GM19099 (cell line): ENCODE data around the gene CSRP1.
A peak's percentile ranks its signal among the peaks of the same experiment; 100 is the strongest.

Experiments used
- POLR2A ChIP-seq: IDR thresholded peaks from 3 replicates; pipeline ENCODE4 v1.6.1; 2011; ENCODE audit warnings: low read depth; ENCODE audit not compliant: insufficient read length; ENCODE audit errors: extremely low read depth

CSRP1 gene

DNA sequence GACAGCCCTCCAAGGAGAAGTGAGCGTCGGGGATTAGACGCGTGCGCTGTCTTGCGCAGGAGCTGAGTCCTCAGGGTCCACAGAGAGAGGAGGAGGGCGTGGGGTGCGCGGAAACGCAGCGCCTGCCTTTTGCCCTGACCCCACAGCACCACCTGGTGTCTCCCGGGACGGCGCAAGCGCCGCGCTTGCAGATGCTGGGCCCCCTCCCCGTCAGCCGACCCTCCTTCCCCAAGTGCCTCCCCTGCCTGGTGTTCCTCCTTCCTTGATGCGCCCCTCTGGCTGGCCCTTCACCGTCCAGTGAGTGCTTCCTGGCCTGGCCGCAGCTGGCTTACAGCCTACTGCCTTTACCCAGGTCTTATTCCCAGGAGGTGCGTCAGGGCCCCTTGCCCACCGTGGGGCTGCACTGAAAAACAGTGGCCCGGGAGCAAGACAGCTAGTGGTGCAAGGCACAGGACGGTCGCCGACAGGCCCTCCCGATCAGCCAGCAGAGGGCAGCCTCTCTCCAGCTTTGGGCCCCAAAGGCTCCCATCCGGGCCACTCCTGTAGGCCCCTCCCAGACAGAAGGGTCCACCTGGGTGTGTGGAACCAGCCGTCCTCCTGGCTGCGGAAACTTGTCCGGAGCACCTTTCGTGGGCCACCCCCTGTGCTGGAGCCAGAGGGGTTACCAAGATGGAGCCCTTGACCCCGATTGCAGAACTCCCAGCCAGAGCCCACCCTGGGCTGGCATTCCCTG, 25.0 kb downstream of the CSRP1 start:
- TF ChIP-seq POLR2A = no peak

DNA sequence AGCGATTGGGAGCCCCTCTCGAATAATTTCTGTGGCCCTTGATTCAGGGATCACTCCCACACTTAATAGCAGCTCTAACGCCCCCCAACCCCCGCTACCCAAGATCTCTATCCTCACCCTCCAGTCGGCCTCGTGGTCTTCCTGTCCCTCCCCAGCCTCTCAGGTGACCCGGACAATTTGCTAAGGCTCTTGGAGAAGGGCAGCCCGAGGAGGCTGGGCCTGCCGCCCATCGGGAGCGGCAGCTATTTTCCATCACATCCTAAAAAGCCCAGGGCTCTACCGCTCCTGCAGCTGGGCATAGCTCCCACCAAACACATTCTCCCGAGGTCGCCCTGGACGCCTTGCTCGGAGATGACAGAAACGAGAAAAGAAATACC, 25.9 kb downstream of the CSRP1 start:
- TF ChIP-seq POLR2A = no peak

DNA sequence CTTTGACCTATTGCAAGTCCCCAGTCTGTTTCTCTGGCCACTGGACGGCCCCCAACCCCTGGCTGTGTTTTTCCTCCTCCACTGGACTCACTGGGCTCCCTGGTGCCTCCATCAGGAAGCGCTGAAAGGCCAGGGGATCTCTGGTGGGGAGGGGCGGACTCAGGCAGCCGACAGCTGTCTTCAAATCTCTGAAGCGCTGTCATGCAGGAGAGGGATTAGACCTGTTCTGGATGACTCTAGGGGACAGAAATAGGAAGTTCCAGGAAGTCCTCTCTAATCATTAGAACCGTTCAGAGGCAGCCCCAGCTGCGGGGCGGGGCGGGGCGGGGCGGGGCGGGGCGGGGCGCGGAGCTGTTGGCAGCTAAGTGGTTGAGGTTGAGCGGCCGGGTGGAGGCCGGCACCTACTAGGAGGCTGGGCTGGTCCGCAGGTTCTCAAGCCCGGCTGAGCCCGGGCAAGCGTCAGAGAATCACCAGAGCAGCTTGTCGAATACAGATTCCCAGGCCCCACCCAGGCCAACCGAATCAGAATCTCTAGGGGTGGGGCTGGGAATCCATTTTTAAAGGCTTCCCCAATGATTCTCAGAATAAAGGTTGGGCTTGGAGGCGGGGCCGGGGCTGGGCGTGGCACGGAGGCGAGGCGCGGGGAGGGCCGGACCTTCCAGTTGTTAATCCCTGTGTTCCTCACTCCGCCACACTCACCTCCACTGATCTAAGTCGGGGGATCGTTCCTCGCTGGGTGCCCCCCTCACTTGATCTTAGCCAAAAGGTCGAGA, 26.5 kb downstream of the CSRP1 start:
- peak; percentile 60 for TF ChIP-seq POLR2A

DNA sequence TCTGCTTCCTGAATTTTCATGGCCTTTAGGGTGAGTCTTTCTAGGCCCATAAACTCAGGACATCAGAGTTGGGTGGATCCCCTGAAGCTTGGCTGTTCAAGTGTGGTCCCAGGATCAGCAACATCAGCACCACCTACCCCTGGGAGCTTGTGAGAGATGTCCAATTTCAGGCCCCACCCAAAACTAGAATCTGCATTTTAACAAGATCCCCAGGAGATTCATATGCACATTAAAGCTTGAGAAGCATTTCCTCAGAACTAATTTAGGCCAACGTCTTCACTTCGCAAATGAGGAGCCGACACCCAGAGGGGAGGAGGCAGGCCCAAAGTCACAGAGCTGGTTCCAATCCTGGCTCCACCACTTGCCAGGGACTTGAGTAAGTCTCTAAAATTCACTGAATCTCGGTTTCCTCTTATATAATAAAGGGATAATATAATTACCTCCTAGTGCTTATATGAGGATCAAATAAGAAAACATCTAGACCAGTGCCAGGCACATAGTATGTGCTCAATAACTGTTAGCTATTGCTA, 27.7 kb downstream of the CSRP1 start:
- no peak for TF ChIP-seq POLR2A

DNA sequence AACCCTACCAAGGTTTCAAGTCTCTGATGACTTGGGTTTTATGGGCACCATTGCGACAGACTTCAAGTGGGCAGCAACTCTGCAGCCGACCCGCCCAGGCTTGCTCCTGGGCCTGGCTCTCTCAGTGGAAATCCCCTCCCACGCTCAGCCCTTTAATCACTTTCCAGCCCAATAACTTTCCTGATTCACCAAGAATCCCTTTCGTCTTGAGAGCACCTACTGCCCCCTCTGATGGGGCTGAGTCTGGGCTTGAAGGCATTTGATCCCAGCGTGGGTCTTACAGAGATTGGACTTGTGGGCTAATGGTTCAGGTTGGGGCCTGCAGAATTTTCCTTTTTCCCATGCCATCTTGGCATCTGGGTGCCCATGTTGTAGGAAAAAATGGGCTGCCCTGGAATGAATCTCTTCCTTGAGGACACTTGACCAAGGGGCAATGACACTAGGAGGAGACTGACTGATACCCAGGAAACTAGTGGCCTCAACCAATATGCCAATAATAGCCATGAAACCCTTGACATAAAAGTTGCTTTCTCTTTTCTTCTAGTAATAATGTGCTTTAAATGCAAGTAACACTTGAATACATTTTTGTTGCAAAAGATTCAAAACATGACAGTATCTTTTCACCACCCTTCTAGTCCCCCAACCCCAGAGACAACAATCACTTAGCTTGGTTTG, 30.1 kb downstream of the CSRP1 start:
- TF ChIP-seq POLR2A = no peak

DNA sequence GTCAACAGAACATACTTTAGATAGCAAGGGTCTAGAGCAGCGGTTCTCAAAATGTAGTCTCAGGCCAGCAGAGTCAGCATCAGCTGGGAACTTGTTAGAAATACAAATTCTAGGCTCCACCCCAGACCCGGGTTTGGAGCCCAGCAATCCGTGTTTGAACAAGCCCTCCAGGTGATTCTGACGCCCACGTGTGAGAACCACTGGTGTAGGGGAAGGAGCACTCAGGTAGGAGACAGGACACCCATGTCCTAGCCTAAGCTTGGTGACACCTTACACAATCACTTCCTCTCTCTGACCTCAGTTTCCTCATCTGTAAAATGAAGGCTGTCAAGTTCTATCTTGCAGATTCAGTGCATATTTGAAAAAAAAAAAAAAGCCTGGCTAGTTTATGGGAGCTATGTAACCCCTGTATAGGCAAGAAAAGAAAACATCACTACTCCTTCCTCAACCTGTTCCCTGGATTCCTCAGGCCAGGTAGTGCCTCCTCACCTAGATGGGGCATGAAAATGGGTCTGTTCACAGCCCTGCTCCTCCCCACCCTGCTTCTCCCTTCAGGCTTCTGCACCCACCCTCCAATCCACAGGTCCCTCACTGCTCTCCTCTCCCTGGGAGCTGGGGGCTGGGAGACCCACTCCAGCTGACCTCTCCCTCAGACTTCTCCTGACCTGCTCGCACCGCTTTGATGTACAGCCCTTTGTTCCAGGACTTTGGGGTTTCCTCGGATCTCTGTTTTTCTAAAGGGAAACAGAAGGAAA, 30.8 kb downstream of the CSRP1 start:
- no peak for TF ChIP-seq POLR2A

DNA sequence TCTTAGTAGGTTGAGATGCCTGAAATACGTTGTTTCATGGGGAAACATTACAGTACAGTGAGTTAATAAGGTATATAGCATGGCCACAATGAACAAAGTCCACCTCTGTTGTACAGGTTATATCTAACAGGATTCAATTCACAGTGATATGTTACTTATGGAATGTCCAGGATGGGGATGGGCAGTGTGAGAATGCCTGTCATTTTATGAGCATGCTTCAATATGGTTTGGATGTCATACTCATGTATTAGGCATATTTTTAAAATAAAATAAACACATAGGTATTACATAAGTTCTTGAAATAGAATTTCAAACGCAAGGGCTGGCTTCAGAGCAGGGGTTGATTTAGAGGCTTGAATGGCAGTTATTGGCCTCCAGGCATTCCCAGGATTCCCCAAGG, 31.8 kb downstream of the CSRP1 start:
- no peak for TF ChIP-seq POLR2A

DNA sequence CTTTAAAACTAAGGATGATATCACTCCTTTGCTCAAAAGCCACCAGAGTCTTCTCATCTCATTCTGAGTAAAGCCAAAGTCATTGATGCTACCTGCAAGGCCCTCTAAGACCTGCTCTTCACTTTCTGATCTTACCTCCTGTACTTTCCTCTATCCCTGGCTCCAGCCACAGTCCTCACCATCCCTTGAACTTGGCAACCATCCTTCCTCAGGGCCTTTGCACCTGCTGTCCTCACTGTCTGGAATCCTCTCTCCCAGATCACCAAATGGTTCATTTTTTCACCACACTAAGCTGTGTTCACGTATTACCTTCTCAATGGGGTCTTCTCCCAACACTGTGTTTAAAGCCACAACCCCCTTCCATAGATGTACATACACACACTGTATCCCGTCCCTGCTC, 33.6 kb downstream of the CSRP1 start:
- TF ChIP-seq POLR2A = no peak

DNA sequence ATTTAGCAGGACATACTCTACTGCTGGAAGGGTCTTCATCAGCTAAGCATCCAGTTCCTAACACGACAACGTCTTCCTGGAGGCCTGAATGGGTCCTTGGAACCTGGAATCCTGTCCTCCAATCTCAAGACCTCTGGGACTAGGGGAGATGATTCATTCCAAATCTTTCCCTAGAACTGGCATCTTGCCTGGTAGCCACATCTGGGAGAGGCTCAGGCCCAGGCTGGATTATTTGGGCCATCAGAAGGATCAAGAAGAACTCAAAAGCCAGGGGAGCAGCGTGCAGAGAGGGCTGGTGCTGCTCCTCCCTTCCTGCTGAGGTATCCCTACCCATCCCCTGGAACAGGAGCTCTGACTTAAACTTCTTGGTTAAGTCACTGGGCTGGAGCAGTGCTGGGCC, 35.2 kb downstream of the CSRP1 start:
- no peak for TF ChIP-seq POLR2A

DNA sequence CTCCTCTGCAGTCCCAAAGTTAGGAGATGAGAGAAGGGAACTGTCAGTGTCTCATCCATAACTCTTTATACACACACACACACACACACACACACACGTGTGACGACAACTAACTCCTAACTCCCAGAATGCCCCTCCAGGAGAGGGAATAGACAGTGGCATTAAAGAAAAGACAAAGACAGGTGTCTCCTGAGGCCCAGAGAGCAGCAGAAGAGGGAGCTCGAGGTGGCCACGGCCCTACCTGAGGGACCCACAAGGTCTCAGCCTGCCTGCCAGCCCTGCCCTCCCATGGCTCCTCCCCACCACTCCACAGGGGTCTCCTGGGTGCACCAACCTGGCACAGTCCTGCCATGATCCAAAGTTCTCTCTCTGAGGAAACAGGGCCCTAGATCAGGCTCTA, 36.3 kb downstream of the CSRP1 start:
- TF ChIP-seq POLR2A = no peak

DNA sequence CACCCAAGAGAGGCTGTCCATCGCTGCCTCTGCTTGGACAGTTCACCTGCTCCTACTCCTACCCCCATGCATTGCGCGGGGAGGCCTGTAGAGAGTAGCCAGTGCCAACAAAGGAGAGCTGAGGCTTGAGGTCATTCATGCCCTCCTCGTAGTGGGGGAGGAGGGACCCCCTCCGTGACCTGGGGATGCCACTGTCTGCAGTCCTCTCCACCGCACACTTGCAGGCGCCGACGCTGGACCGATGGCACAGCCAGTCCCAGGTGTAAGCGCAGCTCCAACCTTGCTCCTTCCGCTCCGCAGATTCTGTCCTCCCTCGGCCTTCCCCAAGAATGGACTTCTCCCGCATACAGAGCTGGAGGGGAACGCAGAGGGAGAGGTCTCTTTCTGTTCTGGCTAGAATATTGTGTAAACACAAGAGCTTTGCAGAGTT, 37.3 kb downstream of the CSRP1 start:
- no peak for TF ChIP-seq POLR2A

DNA sequence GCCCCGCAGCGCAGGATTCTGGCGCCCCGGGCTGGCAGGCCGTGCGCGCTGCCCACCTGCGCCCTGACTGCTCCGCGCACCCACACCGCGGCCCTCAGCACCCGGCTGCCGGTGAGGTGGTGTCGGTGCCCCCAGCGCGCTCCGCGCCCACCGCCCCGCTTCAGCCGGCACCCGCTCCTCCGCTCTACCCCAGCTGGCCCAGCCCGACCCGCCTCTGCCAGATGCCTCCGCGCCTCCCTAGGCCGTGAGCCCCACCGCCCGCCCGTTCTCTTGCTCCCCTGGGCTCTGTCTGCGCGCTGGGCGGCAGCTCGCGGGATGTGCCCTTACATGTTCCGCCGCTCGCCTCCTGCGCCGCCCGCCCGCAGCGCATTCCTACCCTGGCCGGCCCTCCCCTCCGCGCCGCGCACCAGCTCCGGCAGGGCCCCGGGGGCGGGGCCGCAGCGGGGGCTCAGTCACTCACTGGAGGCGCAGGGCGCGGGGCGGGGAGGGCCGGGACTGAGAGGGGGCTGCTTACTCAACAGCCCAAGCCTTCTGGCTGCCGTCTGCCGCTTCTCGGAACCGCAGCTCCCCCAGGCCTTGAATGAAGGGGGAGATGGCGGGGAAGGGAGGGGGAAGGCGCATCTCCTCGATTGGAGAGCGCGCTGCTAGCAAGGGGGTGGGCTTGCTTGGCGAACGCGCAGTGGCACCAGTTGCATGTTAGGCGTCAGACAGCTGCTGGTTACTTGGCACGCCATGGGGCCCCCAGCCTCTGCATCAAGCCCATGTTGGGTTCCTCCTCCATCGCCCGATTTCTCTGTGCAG, 37.9 kb downstream of the CSRP1 start, which contains the start of gene PHLDA3:
PHLDA3 (minus strand) TSS at position 345 of the 801 bp plus-strand sequence. CDS start 402 bp downstream, outside the sequence.
- TF ChIP-seq POLR2A = peak; percentile 70

DNA sequence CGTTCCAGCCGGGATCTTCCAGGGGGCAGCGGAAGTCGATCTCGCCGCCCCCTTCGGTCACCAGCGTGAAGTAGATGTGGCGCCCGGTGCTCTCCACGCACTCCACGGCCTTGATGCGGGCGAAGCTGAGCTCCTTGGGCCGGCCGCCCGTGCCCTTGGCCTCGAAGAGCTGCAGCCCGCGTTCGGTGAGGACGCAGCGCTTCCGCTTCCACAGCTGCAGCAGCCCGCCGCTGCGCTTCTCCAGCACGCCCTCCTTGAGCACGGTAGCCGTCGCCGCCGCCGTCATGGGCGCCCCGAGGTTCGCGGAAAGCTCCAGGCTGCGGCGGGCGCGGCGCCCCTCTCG, 38.5 kb downstream of the CSRP1 start:
- no peak for TF ChIP-seq POLR2A

DNA sequence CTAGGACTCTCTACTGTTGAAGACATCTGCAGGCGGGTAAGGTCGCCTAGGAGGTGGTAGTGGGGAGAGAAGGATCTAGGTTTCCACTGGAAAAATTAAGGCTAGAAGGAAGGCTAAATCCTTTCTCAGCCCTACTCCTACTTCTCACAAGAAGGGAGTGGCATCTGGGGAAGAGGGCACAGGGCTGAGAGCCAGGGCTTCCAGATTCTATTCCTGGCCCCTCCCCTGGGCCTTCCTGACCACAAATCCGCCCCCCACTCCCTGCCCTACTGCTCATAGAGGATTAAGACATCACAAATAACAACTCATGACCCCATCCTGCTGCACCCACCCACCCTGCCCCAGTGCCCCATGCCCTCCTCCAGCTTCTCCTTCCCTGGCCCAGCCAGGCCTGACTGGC, 40.4 kb downstream of the CSRP1 start:
- TF ChIP-seq POLR2A = no peak
